CMK (cell line): ENCODE data around the gene TAS1R3.

Experiments used
- DNase-seq: peaks from one replicate; pipeline ENCODE4 v3.0.0-alpha.2; 2010; ENCODE audit warnings: low read depth

TAS1R3 gene

GRCh38 chr1:1371746-1372711 is 40.9 kb downstream of the TAS1R3 start:
- DNase-seq: no peak

DNA sequence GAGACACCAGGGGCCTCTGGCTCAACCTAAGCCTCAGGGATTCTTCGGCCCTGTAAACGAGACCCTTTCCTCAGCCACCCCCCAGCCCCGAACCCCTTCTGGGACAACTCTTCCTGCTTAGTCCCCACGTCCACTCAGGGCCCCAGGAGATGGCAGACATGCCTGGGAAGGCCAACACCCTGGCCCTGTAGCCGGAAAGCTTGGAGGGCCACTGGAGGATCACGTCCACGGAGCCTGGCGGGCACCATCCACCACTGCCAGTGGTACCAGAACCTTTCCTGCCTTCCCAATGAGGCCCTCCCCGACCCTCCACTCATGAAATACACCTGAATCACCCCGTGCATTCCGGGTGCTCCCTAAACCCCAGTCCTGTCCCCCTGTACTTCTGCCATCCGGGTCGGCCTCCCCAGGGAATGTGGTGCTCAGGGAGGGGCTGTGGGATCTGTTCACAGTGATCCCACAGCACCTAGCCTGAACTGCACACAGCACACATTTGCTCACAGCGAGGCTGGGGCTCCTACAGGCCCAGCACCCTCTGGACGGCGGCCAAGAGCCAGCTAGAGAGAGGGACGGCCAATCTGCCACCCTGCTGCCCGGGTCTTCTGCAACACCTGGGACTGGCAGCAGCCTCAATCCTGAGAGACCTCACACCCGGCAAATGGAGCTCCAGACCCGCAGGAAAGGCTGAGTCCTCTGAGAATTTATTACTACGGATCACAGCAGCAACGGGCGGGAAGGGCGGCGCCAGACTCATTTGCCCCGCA is 42.2 kb downstream of the TAS1R3 start:
- DNase-seq: no peak

- no peak for DNase-seq
These were observed 42.9 kb downstream of the TAS1R3 start for GRCh38 chr1:1373815-1374588.

- DNase-seq: no peak
These were observed 43.5 kb downstream of the TAS1R3 start for GRCh38 chr1:1374589-1374928.

DNA sequence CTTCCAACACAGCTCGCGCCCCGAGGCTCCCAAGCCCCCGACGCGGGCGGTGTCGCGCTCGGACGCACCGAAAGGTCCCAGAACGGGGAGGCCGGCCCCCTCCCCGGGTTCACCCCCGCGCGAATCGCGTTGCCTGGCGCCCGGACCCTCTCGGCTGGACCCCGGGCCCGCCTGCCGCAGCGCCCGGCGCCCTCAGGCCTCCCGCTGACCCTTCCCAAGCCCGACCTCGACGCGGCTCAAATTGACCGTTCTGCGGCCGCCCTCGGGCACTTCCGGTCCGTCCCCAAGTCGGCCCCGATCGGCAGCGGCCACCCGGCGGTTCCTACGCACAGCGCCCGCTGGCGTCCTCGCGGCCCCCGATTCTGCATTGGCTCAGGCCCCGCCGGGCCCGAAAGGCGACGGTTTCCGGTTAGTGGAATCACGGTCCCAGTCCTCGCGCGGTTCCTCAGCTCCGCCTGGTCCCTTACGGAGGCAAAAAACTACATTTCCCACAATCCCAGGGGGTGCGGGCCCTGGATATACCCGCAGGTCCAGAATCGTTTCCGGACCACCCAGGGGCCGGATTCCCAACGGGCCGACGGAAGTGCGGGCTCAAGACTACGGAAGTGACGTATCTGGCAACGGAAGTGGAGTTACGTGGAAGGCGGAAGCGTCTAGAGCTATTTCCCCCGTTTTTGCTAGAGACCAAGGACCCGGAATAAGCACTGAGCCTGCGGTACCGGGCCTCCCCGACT is 44.0 kb downstream of the TAS1R3 start, which contains the start of gene AURKAIP1:
TSS of gene AURKAIP1 (minus strand) at position 279 of the 734 bp plus-strand sequence. CDS start 451 bp downstream, outside the sequence.
- peak; percentile 100 for DNase-seq

DNA sequence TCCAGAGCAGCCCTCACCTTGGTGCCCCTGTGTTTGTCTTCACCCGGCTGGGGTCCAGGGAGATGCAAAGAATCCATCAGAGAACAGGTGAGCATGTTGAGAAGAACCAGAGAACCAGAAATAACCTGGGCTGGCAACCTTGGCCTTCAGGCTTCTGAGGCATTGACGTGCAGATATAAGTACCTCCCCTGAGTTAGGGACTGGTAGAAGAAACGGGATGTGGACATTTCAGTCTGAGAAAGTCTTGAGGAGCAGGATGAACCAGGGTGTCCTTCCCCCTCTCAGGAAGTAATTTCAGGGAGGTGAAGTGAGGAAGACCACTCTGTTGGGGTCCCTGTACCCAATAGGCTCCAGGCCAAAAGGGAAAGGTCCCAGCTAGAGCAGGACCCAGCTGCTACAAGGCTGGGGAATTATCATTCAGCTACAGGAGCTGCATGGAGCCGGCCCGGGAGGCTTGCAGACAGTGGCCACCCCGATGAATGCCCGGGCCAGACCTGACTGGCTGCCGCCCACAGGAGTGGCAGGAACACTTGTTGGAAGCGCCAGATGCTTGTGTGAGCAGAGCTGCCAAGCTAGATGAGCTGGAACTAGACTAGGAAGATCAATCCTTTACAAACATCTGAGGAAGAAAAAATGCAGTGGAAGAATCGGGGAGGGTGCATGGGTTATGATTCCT is 45.6 kb downstream of the TAS1R3 start:
- no peak for DNase-seq

- DNase-seq: no peak
These were observed 46.6 kb downstream of the TAS1R3 start for GRCh38 chr1:1377540-1378205.

- no peak for DNase-seq
These were observed 49.8 kb downstream of the TAS1R3 start for GRCh38 chr1:1380860-1381259.

DNA sequence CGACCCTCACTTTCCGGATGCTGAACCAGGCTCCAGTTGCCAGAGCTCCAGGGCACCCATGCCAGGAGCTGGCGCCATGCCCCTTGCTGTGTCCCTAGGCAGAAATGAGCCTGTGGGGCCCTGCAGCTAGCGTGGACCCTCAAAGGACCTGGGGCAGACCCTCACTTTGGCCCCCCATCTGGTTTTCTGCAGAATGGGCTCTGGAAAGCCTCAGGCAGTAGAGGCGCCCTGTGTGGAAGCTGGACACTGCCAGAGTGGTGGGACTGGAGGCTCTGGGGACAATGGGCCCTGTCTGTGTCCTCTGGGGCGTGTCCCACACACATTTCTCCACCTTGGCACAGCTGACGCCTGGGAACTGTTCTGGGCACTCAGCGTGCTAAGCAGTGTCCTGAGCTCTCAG is 50.2 kb downstream of the TAS1R3 start:
- no peak for DNase-seq
